ENCODE measurements around the gene VPS41. TPM values are rescaled to one million over a fixed set of nuclear protein-coding genes. Genes with fewer than 3 reads are reported as not detected.

Gene VPS41
- total RNA-seq, 2 donors from 2014 or later, result 45.8 to 46.1 TPM

DNA sequence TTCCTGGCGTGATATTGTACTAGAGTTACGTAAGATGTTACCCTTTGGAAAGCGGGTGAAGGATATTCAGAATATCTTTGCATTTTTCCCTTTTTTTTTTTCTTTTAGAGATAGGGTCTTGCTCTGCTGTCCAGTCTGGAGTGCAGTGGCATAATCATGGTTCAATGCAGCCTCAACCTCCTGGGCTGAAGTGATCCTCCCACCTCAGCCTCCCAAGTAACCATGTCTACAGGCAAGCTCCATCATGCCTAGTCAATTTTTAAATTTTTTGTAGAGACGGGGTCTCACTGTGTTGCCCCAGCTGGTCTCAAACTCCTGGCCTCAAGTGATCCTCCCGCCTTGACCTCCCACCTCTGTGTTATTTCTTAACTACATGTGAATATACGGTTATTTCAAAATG is 18.4 kb downstream of the VPS41 start:
- Mint-ChIP-seq H3K36me3 (ENCODE audit: low read depth) (peaks cover 4% of the 10 kb centered on the region), H3K4me3 (no peak overlapping the region), H3K27ac (no peak overlapping the region), H3K4me1 (peaks cover 11% of the 10 kb centered on the region), H3K27me3 (no peaks in the 10 kb centered on the region)
- no peak for DNase-seq
- ATAC-seq, result no peak
- no peaks in the 10 kb centered on the region for H3K9me3 ChIP-seq (ENCODE audit: control insufficient read depth, low read length, poor library complexity, severe bottlenecking)

DNA sequence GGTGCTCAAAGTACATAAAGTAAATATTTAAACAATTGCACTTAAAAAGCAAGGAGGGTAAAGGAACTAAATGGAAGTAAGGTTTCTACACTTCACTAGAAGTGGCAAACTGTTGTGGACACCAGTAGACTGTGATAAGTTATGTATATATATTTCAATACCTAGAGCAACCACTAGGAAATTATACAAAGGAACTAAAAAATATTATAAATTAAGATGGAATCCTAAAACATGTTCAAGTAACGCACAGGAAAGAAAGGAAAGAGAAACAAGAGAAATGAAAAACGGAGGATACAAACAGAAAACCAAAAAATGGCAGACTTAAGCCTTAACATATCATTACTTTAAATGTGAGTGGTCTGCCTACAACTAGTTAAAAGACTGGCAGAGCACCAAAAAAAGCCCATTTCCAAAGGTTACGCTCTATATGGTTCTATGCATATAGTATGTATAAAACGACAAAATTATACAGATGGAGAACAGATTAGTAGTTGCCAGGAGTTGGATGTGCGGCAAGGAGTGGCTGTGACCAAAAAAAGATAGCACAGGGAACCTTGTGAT is 19.0 kb downstream of the VPS41 start:
- Mint-ChIP-seq H3K36me3 (ENCODE audit: low read depth) (no peaks in the 10 kb centered on the region), H3K4me3 (no peak overlapping the region), H3K27ac (no peak overlapping the region), H3K4me1 (peaks cover 12% of the 10 kb centered on the region), H3K27me3 (no peaks in the 10 kb centered on the region)
- H3K9me3 ChIP-seq (ENCODE audit: control insufficient read depth, low read length, poor library complexity, severe bottlenecking), result no peaks in the 10 kb centered on the region
- no peak for DNase-seq
- ATAC-seq, result no peak

DNA sequence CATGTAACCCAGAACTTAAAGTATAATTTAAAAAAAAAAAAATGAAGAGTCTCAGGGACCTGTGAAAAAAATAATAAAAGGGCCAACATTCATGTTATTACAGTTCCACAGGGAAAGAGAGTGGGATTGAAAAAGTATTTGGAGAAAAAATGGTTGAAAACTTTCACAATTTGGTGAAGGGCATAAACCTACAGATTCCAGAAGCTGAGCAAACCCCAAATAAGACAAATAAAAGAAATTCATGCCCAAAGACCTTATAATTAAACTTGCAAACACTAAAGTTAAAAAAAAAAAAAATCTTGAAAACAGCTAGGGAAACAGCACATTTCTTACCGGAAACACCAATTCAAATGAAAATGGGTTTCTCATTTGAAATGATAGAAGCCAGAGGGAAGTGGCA is 19.9 kb downstream of the VPS41 start:
- Mint-ChIP-seq H3K4me3 (no peak overlapping the region), H3K36me3 (ENCODE audit: low read depth) (no peaks in the 10 kb centered on the region), H3K27ac (no peak overlapping the region), H3K27me3 (no peaks in the 10 kb centered on the region), H3K4me1 (peaks cover 15% of the 10 kb centered on the region)
- DNase-seq (no peak), ATAC-seq (no peak)
- H3K9me3 ChIP-seq (ENCODE audit: control insufficient read depth, low read length, poor library complexity, severe bottlenecking), result no peaks in the 10 kb centered on the region

DNA sequence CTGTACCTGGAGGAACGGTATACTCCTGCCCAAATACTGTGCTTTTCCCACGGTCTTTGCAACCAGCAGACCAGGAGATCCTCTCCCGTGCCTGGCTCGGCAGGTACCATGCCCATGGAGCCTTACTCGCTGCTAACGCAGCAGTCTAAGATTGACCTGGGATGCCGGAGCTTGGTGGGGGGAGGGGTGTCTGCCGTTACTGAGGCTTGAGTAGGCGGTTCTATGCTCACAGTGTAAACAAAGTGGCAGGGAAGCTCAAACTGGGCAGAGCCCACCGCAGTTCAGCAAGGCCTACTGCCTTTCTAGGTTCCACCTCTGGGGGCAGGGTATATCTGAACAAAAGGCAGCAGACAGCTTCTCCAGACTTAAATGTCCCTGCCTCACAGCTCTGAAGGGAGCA is 22.7 kb downstream of the VPS41 start:
- no peaks in the 10 kb centered on the region for H3K9me3 ChIP-seq (ENCODE audit: control insufficient read depth, low read length, poor library complexity, severe bottlenecking)
- ATAC-seq (no peak), DNase-seq (no peak)
- peaks cover 16% of the 10 kb centered on the region for H3K4me1 Mint-ChIP-seq
- no peak overlapping the region for H3K27ac Mint-ChIP-seq
- no peaks in the 10 kb centered on the region for H3K27me3 Mint-ChIP-seq
- H3K4me3 Mint-ChIP-seq, result no peak overlapping the region
- peaks cover 2% of the 10 kb centered on the region for H3K36me3 Mint-ChIP-seq (ENCODE audit: low read depth)

DNA sequence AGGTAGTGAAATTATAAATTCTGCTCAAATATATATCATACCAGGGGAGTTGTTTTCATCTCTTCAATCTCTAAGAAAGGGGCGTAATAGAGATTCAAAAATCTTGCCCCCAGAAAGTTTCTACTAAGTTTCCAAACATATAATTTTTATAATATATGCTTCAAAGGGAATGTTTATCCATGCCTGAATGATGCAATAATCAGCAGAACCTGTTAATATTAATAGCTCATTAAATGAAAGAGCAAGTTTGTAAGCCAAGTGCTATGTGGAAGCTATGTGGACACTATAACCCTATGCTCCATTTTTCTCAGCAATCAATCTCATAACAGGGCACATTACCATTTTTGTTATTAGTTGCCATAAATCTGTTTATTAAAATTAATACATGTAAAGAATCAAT is 25.3 kb downstream of the VPS41 start:
- Mint-ChIP-seq H3K36me3 (ENCODE audit: low read depth) (peaks cover 2% of the 10 kb centered on the region), H3K27ac (no peak overlapping the region), H3K4me3 (no peak overlapping the region), H3K4me1 (peaks cover 28% of the 10 kb centered on the region), H3K27me3 (no peaks in the 10 kb centered on the region)
- no peak for ATAC-seq
- no peak for DNase-seq
- no peaks in the 10 kb centered on the region for H3K9me3 ChIP-seq (ENCODE audit: control insufficient read depth, low read length, poor library complexity, severe bottlenecking)

DNA sequence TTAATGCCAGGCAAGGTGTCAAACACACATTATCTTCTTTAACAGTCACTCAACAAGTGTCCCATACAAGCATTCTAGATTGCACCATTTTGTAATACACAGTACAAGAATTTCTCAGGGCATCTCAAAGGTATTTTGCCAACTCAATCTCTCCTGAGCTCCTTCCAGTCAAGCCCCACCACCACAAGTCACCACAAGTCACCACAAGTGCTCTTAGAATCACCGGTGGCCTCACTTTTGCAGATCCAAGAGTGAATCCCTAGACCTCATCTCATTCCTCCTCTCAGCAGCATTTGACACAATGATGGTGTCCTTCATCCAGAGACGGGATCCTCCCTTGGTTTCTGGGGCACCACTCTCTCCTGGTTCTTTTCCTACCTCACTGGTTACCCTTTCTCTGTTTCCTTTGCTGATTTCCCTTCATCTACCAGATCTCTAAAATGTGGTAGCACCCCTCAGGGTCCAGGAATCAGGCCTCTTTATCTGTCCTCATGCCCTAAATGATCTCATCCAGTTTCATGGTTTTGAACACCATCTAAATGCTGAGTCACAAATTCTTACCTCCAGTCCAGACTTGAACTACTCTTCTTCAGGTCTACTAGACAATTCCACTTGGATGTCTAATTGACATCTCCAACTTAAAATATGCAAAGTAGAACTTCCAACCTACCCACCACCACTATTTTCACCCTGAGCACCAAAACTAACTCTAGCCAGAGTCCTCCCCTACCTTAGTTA is 26.9 kb downstream of the VPS41 start:
- Mint-ChIP-seq H3K36me3 (ENCODE audit: low read depth) (peaks cover 2% of the 10 kb centered on the region), H3K27ac (no peak overlapping the region), H3K27me3 (no peaks in the 10 kb centered on the region), H3K4me3 (no peak overlapping the region), H3K4me1 (peaks cover 28% of the 10 kb centered on the region)
- DNase-seq, result no peak
- ATAC-seq, result no peak
- H3K9me3 ChIP-seq (ENCODE audit: control insufficient read depth, low read length, poor library complexity, severe bottlenecking), result no peaks in the 10 kb centered on the region

DNA sequence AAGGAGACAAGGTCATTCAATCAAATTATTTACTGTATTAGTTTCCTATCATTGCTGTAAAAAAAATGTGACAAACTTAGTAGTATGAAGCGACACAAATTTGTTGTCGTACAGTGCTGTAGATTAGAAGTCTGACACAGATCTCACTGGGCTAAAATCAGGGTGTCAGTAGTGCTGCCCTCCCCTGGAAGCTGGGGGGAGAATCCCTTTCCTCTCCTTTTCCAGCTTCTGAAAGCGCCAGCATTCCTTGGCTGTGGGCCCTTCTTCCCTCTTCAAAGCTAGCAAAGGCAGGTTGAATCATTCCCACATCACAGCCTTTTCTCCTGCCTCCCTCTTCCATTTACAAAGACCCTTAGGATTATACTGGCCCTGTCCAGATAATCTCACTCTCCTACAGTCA is 28.0 kb downstream of the VPS41 start:
- Mint-ChIP-seq H3K36me3 (ENCODE audit: low read depth) (peaks cover 2% of the 10 kb centered on the region), H3K4me1 (peaks cover 34% of the 10 kb centered on the region), H3K27me3 (no peaks in the 10 kb centered on the region), H3K4me3 (no peak overlapping the region), H3K27ac (no peak overlapping the region)
- no peak for DNase-seq
- no peaks in the 10 kb centered on the region for H3K9me3 ChIP-seq (ENCODE audit: control insufficient read depth, low read length, poor library complexity, severe bottlenecking)
- no peak for ATAC-seq

DNA sequence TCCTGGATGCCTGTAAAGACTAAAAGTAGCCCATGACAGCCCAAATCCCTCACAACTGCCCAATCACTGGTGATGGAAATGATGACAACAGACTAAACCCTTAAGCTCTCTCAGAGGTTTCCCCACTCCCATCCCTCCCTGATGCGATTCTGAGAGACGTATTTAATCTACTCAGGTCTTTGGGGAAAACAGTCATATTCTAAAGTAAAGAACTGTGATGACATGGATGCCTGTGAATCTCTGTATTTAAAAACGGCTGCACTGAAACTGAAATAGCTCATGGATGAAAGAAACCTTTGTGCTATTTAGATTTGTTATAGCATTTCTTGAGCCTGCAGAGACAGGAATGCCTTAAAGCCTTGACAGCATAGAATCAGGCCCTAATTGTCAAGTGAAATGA is 28.5 kb downstream of the VPS41 start:
- H3K4me3 Mint-ChIP-seq, result no peak overlapping the region
- no peak overlapping the region for H3K27ac Mint-ChIP-seq
- H3K27me3 Mint-ChIP-seq, result no peaks in the 10 kb centered on the region
- DNase-seq (no peak), ATAC-seq (no peak)
- H3K4me1 Mint-ChIP-seq, result peaks cover 34% of the 10 kb centered on the region
- no peaks in the 10 kb centered on the region for H3K9me3 ChIP-seq (ENCODE audit: control insufficient read depth, low read length, poor library complexity, severe bottlenecking)
- H3K36me3 Mint-ChIP-seq (ENCODE audit: low read depth), result peaks cover 2% of the 10 kb centered on the region

DNA sequence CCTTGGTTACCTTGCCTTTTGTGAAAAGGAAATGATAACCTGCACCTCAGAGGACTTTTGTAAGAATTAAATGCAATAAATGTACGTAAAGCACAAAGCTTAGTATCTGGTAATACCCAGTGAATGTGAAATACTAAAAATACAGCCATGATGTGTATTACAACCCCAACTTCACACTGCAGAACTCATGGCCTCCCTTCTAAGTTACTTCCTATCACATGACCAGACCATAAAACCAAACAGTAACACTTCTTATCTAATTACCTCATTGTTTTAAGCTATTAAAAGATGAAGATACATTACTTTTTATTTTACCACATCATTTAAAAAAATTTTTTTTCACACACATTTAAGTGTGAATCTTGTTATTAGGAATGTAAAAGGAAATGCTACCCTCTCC is 29.0 kb downstream of the VPS41 start:
- no peak for ATAC-seq
- no peaks in the 10 kb centered on the region for H3K9me3 ChIP-seq (ENCODE audit: control insufficient read depth, low read length, poor library complexity, severe bottlenecking)
- peaks cover 2% of the 10 kb centered on the region for H3K36me3 Mint-ChIP-seq (ENCODE audit: low read depth)
- no peak overlapping the region for H3K27ac Mint-ChIP-seq
- H3K27me3 Mint-ChIP-seq, result no peaks in the 10 kb centered on the region
- peaks cover 32% of the 10 kb centered on the region for H3K4me1 Mint-ChIP-seq
- no peak overlapping the region for H3K4me3 Mint-ChIP-seq
- DNase-seq, result no peak

DNA sequence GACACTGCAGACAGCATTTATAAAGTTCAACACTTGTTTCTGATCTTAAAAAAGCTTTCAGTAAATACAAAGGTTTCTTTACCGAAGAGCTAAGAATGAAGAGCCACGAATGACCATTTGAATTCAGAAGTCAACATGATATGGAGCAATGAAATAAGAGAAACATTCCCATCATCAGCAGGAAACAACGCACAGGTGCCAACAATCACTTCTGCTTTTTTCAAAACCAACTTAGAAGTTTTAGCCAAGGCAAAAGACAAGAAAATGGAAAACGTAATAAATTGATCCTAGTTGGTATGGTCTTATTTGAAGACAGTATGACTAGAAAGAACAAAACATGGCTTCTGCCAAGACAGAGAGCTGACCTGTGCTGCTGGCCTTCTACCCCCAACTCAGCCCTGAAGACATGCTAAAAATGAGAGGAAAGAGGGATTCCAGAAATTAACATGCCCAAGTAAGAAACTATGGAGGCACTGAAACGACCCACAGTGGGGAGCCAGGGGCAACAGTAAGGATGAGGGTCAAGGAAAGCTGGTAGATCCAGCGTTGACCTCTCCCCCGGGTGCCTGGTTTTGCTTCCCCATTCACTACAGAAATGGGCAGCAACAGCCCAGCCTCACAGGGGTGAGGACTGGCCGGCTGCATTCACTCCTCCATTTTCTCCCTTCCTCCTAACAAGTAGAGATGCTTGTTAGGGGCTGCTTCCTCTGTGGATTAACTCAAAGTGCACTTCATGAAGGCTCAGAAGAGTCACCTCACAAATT is 30.1 kb downstream of the VPS41 start:
- Mint-ChIP-seq H3K27me3 (no peaks in the 10 kb centered on the region), H3K4me3 (no peak overlapping the region), H3K4me1 (peaks cover 29% of the 10 kb centered on the region), H3K36me3 (ENCODE audit: low read depth) (peaks cover 2% of the 10 kb centered on the region), H3K27ac (no peak overlapping the region)
- ATAC-seq (no peak), DNase-seq (no peak)
- no peaks in the 10 kb centered on the region for H3K9me3 ChIP-seq (ENCODE audit: control insufficient read depth, low read length, poor library complexity, severe bottlenecking)

DNA sequence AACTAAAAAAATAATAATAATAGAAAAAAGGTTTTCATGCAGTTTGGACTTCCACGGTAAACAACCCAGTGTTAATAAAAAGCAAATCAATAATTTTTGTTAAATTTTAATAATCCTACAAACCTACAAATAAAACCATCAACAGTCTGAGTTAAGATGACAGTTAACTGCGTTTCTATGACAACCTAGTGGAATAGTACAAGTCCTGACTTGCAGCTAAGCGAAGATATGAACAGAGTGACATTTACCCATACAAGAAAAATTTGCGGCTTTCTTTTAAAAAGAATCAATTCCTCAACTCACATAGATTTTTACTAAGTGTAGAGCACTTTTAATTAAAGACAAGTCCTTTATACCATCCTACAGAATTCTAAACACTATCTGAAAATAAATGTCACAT is 35.6 kb downstream of the VPS41 start:
- no peaks in the 10 kb centered on the region for H3K9me3 ChIP-seq (ENCODE audit: control insufficient read depth, low read length, poor library complexity, severe bottlenecking)
- H3K27me3 Mint-ChIP-seq, result no peaks in the 10 kb centered on the region
- no peak overlapping the region for H3K27ac Mint-ChIP-seq
- peaks cover 19% of the 10 kb centered on the region for H3K4me1 Mint-ChIP-seq
- DNase-seq (no peak), ATAC-seq (no peak)
- H3K36me3 Mint-ChIP-seq (ENCODE audit: low read depth), result peaks cover 2% of the 10 kb centered on the region
- no peak overlapping the region for H3K4me3 Mint-ChIP-seq

DNA sequence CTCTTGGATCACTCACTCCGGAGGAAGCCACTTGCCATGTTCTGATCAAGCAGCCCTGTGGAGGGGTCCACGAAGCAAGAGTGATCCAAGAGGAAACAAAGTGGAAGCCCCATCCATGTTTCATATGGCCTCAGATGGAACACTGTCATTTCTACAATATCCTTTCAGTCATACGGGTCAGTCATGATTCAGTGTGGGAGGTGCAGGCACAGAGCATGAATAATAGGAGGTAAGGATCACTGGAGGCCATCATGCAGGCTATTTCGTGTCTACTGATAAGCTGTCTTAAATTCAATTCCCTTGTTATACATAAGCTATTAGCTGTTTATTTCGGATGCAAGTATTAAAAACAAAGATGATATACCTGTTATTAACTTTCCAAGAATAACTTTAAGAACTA is 36.8 kb downstream of the VPS41 start:
- H3K36me3 Mint-ChIP-seq (ENCODE audit: low read depth), result peaks cover 2% of the 10 kb centered on the region
- H3K9me3 ChIP-seq (ENCODE audit: control insufficient read depth, low read length, poor library complexity, severe bottlenecking), result no peaks in the 10 kb centered on the region
- no peaks in the 10 kb centered on the region for H3K27me3 Mint-ChIP-seq
- H3K4me3 Mint-ChIP-seq, result no peak overlapping the region
- DNase-seq, result no peak
- no peak overlapping the region for H3K27ac Mint-ChIP-seq
- H3K4me1 Mint-ChIP-seq, result peaks cover 15% of the 10 kb centered on the region
- no peak for ATAC-seq

DNA sequence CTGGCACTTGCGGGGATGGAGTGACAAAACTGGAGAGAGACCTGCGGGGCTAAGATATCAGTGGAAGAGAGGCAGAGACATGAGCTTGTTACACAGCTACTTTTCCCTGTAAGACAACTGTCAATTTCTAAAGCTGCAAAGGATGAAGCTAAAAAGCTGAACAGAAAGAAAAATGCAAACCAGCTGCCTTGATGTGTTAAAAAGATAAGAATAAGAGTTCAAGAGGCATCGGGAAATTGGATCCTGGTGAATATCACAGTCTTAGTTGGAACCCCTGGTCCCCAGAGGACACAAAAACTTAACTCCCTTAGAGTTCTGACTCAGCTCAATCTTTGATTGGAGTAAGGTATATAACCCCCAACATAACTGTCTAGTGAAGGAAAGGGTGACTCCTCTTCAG is 38.8 kb downstream of the VPS41 start:
- no peaks in the 10 kb centered on the region for H3K9me3 ChIP-seq (ENCODE audit: control insufficient read depth, low read length, poor library complexity, severe bottlenecking)
- H3K27ac Mint-ChIP-seq, result no peak overlapping the region
- H3K36me3 Mint-ChIP-seq (ENCODE audit: low read depth), result peaks cover 2% of the 10 kb centered on the region
- no peak for ATAC-seq
- no peak for DNase-seq
- H3K27me3 Mint-ChIP-seq, result no peaks in the 10 kb centered on the region
- no peak overlapping the region for H3K4me3 Mint-ChIP-seq
- H3K4me1 Mint-ChIP-seq, result peaks cover 9% of the 10 kb centered on the region

Measured in T-helper 17 cell (primary cell).